ENCODE measurements around the gene FILIP1L.

GRCh38 chr3:99981138-99981537, 133.2 kb downstream of the FILIP1L start:
- TF ChIP-seq, protein P1, sequence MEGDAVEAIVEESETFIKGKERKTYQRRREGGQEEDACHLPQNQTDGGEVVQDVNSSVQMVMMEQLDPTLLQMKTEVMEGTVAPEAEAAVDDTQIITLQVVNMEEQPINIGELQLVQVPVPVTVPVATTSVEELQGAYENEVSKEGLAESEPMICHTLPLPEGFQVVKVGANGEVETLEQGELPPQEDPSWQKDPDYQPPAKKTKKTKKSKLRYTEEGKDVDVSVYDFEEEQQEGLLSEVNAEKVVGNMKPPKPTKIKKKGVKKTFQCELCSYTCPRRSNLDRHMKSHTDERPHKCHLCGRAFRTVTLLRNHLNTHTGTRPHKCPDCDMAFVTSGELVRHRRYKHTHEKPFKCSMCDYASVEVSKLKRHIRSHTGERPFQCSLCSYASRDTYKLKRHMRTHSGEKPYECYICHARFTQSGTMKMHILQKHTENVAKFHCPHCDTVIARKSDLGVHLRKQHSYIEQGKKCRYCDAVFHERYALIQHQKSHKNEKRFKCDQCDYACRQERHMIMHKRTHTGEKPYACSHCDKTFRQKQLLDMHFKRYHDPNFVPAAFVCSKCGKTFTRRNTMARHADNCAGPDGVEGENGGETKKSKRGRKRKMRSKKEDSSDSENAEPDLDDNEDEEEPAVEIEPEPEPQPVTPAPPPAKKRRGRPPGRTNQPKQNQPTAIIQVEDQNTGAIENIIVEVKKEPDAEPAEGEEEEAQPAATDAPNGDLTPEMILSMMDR (conservative IDR thresholded peaks at IDR 0.05) = no peak
- TF ChIP-seq ZFX (IDR thresholded peaks at IDR 0.05) = no peak
